Panc1 (cell line): ENCODE measurements around the gene SLC2A14. TPM values are rescaled to one million over a fixed set of nuclear protein-coding genes. Genes with fewer than 3 reads are reported as not detected.
"Not testable (repeated sequence)": the region's sequence is repeated elsewhere in the genome, so short reads cannot be mapped to it uniquely, and the experiment has no call there.

Experiments used
- ATAC-seq: fragments of 200-7000 bp; cut with Tn5 transposase; 2 replicates; pipeline ENCODE4 v1.9.1; 2020; ENCODE audit warnings: mild to moderate bottlenecking, moderate library complexity
- BruUV-seq: library from RNA; stranded (reverse); fragments of 400-500 nt; replicated peaks from 2 replicates; lab custom pipeline; 2021; lab: Mats Ljungman, UMichigan
- CTCF ChIA-PET: fragments of 300-600 bp; sonication (Branson Sonifier 250); formaldehyde crosslinking; loops from one replicate; lab custom pipeline; 2022; ENCODE audit warnings: antibody characterized with exemption; lab: Charles Lee
- POLR2A ChIA-PET: fragments of 300-600 bp; sonication (Branson Sonifier 250); formaldehyde crosslinking; loops from one replicate; lab custom pipeline; 2022; ENCODE audit warnings: antibody characterized with exemption; lab: Charles Lee
- DNase-seq: peaks from one replicate; pipeline ENCODE4 v3.0.0-alpha.2; 2010; ENCODE audit warnings: low read depth, low spot score
- H3K27ac ChIP-seq: 2 replicates; pipeline ENCODE4 v1.5.1; 2011; ENCODE audit warnings: mild to moderate bottlenecking, low read length, inconsistent platforms
- H3K27me3 ChIP-seq: fragments of 200-500 bp; sonication (Bioruptor generic); 2 replicates; pipeline ENCODE4 v1.6.0; 2014; ENCODE audit warnings: low read length, inconsistent platforms; ENCODE audit not compliant: control insufficient read depth, insufficient read depth
- H3K36me3 ChIP-seq: fragments of 200-500 bp; sonication (Bioruptor generic); 2 replicates; pipeline ENCODE4 v1.5.1; 2014; ENCODE audit warnings: inconsistent platforms, mild to moderate bottlenecking, low read length, moderate library complexity; ENCODE audit not compliant: control insufficient read depth, insufficient read depth
- H3K4me1 ChIP-seq: 2 replicates; pipeline ENCODE4 v1.5.1; 2011; ENCODE audit warnings: inconsistent platforms, mild to moderate bottlenecking, low read length, moderate library complexity; ENCODE audit not compliant: control insufficient read depth, insufficient read depth
- H3K4me3 ChIP-seq, 2 experiments: 2 replicates each; pipeline ENCODE4 v1.5.1; 2011 to 2012; ENCODE audit warnings: low read depth in 2 of 2, low read length in 2 of 2, mild to moderate bottlenecking in 2 of 2, inconsistent platforms in 1 of 2, moderate library complexity in 1 of 2
- H3K9me3 ChIP-seq: fragments of 200-500 bp; sonication (Bioruptor generic); 2 replicates; pipeline ENCODE4 v1.5.1; 2014; ENCODE audit warnings: low read depth, mild to moderate bottlenecking, inconsistent platforms, low read length, moderate library complexity; ENCODE audit not compliant: control insufficient read depth, insufficient read depth
- POLR2AphosphoS5 ChIP-seq: IDR thresholded peaks from 2 replicates; pipeline ENCODE4 v1.6.1; 2012; ENCODE audit warnings: mild to moderate bottlenecking, low read depth, low read length, moderate library complexity
- SIN3A ChIP-seq: IDR thresholded peaks from 2 replicates; pipeline ENCODE4 v1.6.1; 2012; ENCODE audit warnings: low read depth, mild to moderate bottlenecking, low read length, moderate library complexity, borderline replicate concordance; ENCODE audit not compliant: insufficient read depth
- TCF7L2 ChIP-seq: IDR thresholded peaks from 2 replicates; pipeline ENCODE4 v1.6.1; 2011; ENCODE audit warnings: mild to moderate bottlenecking, low read depth, low read length, inconsistent platforms
- in situ Hi-C: cut with HindIII; loops from 2 replicates; pipeline ENCODE4 v1.10.0; 2016; ENCODE audit warnings: low sequenced_read_pairs, low pct_unique_long_range_greater_than_20kb
- intact Hi-C: fragments of 100-400 bp; cut with micrococcal nuclease; formaldehyde crosslinking; loops from one replicate; pipeline ENCODE4 v1.10.0; 2022; ENCODE audit not compliant: unreplicated experiment
- total RNA-seq: library from RNA; stranded (reverse); gene quantifications from one replicate; pipeline ENCODE4 v1.2.1, GENCODE V29; 2021; ENCODE audit not compliant: unreplicated experiment
- TF ChIP-seq, protein P1 (sequence below), 2 experiments: IDR thresholded peaks; 2 replicates each; pipeline ENCODE4 v1.6.1; 2011 to 2012; ENCODE audit warnings: low read depth in 2 of 2, control low read depth in 1 of 2, low read length in 1 of 2, mild to moderate bottlenecking in 1 of 2, moderate library complexity in 1 of 2; ENCODE audit not compliant: insufficient read depth in 1 of 2
- TF ChIP-seq, protein P2 (sequence below): fragments of 450-650 bp; IDR thresholded peaks from 2 replicates; pipeline ENCODE4 v1.5.1; 2017; ENCODE audit warnings: mild to moderate bottlenecking

Gene SLC2A14
- total RNA-seq, 1 experiment from 2014 or later: not detected

GRCh38 chr12:7797698-7798398, 74.9 kb downstream of the SLC2A14 start:
- POLR2A ChIA-PET: no interaction called here
- Histone ChIP-seq H3K4me1 (no peaks in the 10 kb centered on the region), H3K27me3 (no peaks in the 10 kb centered on the region), H3K4me3 (no peak overlapping the region), H3K36me3 (no peaks in the 10 kb centered on the region), H3K9me3 (no peaks in the 10 kb centered on the region), H3K27ac (no peak overlapping the region)
- intact Hi-C loops: no loop called here
- DNase-seq (no peak), ATAC-seq (no peak)
- in situ Hi-C loops: no loop called here
- CTCF ChIA-PET: no interaction called here
- no peak for TF ChIP-seq SIN3A
- no peak for TF ChIP-seq TCF7L2
- TF ChIP-seq, protein P1, sequence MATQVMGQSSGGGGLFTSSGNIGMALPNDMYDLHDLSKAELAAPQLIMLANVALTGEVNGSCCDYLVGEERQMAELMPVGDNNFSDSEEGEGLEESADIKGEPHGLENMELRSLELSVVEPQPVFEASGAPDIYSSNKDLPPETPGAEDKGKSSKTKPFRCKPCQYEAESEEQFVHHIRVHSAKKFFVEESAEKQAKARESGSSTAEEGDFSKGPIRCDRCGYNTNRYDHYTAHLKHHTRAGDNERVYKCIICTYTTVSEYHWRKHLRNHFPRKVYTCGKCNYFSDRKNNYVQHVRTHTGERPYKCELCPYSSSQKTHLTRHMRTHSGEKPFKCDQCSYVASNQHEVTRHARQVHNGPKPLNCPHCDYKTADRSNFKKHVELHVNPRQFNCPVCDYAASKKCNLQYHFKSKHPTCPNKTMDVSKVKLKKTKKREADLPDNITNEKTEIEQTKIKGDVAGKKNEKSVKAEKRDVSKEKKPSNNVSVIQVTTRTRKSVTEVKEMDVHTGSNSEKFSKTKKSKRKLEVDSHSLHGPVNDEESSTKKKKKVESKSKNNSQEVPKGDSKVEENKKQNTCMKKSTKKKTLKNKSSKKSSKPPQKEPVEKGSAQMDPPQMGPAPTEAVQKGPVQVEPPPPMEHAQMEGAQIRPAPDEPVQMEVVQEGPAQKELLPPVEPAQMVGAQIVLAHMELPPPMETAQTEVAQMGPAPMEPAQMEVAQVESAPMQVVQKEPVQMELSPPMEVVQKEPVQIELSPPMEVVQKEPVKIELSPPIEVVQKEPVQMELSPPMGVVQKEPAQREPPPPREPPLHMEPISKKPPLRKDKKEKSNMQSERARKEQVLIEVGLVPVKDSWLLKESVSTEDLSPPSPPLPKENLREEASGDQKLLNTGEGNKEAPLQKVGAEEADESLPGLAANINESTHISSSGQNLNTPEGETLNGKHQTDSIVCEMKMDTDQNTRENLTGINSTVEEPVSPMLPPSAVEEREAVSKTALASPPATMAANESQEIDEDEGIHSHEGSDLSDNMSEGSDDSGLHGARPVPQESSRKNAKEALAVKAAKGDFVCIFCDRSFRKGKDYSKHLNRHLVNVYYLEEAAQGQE (IDR thresholded peaks at IDR 0.05; ENCODE audit: insufficient read depth in 1 of 2, low read depth in 2 of 2, low read length in 1 of 2): no peak
- TF ChIP-seq POLR2AphosphoS5: no peak
- TF ChIP-seq, protein P2, sequence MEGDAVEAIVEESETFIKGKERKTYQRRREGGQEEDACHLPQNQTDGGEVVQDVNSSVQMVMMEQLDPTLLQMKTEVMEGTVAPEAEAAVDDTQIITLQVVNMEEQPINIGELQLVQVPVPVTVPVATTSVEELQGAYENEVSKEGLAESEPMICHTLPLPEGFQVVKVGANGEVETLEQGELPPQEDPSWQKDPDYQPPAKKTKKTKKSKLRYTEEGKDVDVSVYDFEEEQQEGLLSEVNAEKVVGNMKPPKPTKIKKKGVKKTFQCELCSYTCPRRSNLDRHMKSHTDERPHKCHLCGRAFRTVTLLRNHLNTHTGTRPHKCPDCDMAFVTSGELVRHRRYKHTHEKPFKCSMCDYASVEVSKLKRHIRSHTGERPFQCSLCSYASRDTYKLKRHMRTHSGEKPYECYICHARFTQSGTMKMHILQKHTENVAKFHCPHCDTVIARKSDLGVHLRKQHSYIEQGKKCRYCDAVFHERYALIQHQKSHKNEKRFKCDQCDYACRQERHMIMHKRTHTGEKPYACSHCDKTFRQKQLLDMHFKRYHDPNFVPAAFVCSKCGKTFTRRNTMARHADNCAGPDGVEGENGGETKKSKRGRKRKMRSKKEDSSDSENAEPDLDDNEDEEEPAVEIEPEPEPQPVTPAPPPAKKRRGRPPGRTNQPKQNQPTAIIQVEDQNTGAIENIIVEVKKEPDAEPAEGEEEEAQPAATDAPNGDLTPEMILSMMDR: no peak
- BruUV-seq: no TSS peak

- BruUV-seq, H3K36me3 ChIP-seq, ATAC-seq, intact Hi-C loops, H3K9me3 ChIP-seq, DNase-seq, H3K4me1 ChIP-seq, H3K27me3 ChIP-seq, H3K27ac ChIP-seq, H3K4me3 ChIP-seq, CTCF ChIA-PET, in situ Hi-C loops, POLR2A ChIA-PET: not testable (repeated sequence)
These were observed 75.4 kb downstream of the SLC2A14 start for GRCh38 chr12:7797269-7797668.

GRCh38 chr12:7793211-7793610, 79.5 kb downstream of the SLC2A14 start:
- Histone ChIP-seq H3K9me3 (no peaks in the 10 kb centered on the region), H3K27ac (no peak overlapping the region), H3K4me1 (no peaks in the 10 kb centered on the region), H3K27me3 (no peaks in the 10 kb centered on the region), H3K36me3 (no peaks in the 10 kb centered on the region), H3K4me3 (no peak overlapping the region)
- ChIA-PET CTCF (no interaction called here), POLR2A (no interaction called here)
- BruUV-seq: no TSS peak
- no peak for DNase-seq
- intact Hi-C loops: no loop called here
- no peak for TF ChIP-seq POLR2AphosphoS5
- in situ Hi-C loops: no loop called here
- ATAC-seq: no peak

- intact Hi-C loops, H3K9me3 ChIP-seq, H3K27ac ChIP-seq, in situ Hi-C loops, H3K4me3 ChIP-seq, H3K36me3 ChIP-seq, POLR2A ChIA-PET, H3K27me3 ChIP-seq, ATAC-seq, BruUV-seq, H3K4me1 ChIP-seq, CTCF ChIA-PET, DNase-seq: not testable (repeated sequence)
These were observed 83.7 kb downstream of the SLC2A14 start, which contains the start of gene NANOG for GRCh38 chr12:7788884-7789528. Gene NANOG, plus strand, starts transcription at chr12:7789402. Its CDS starts 213 bp downstream, at chr12:7789615.
